ENCODE measurements around the gene GNAS.

Gene GNAS

DNA sequence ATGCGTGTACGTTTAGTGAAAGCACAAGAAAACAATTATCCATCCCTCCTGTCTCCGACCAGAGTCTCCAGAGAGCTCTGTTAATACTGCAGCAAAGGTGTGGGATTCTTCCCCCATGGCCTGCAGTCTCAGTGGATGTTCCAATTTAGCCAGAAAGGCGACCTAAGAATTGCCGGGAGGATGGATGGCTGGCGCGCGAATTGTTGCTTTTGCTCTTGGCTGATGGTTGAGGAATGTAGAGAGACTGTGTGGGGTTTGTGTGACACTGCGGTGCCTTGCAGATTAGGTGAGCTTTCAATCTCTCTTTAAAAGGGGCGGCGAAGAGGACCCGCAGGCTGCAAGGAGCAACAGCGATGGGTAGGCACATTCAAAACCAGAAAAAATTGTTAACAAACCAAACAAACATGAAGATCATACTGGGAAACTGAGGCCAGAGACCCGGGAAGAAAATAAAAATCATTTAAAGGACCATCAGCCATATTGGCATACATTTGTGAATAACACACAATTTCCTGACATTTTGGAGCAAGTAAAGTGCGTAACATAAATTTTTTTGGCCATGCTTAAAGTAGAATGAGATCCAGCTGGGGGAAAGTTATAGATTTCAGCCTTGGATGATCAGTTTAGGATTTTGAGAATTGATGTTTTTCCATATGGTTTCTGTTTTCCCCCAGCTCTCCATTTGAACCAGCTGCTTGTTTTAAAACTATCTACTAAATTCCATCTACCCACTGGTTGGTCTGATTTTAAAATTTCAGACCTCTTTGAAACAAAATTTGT lies 46.3 kb downstream of the GNAS start:
- TF ChIP-seq, protein P1, sequence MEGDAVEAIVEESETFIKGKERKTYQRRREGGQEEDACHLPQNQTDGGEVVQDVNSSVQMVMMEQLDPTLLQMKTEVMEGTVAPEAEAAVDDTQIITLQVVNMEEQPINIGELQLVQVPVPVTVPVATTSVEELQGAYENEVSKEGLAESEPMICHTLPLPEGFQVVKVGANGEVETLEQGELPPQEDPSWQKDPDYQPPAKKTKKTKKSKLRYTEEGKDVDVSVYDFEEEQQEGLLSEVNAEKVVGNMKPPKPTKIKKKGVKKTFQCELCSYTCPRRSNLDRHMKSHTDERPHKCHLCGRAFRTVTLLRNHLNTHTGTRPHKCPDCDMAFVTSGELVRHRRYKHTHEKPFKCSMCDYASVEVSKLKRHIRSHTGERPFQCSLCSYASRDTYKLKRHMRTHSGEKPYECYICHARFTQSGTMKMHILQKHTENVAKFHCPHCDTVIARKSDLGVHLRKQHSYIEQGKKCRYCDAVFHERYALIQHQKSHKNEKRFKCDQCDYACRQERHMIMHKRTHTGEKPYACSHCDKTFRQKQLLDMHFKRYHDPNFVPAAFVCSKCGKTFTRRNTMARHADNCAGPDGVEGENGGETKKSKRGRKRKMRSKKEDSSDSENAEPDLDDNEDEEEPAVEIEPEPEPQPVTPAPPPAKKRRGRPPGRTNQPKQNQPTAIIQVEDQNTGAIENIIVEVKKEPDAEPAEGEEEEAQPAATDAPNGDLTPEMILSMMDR (IDR thresholded peaks at IDR 0.05; ENCODE audit: low read depth, low read length, missing control alignments), result no peak

DNA sequence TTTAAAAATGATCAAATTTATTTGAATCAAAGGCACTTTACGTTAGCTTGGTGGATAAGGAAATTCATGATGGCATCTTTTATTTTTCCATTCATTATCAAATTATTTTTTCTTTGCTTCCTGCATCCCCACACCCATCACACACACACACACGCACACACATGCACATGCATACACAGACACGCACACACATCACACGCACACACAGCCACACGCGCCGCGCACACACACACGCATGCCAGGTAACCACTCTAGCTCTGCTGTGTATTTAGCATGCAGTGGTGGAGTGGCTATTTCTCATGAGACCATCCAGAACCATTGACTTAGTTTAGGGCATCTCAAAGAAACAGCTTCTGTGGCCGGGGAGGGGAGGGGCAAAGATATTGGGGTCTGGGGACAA lies 47.0 kb downstream of the GNAS start:
- in situ Hi-C loops (cut with HindIII; ENCODE audit: low sequenced_read_pairs), result no loop called here
- no peak overlapping the region for H3K4me3 ChIP-seq (ENCODE audit: low read depth, low read length)
- DNase-seq (ENCODE audit: low read depth), result no peak
- TF ChIP-seq, protein P1 (IDR thresholded peaks at IDR 0.05; ENCODE audit: low read depth, low read length, missing control alignments), result no peak

More for the DNA sequence above, 46.3 kb downstream of the GNAS start:
- no peak overlapping the region for H3K4me3 ChIP-seq (ENCODE audit: low read depth, low read length)
- no peak for DNase-seq (ENCODE audit: low read depth)
- in situ Hi-C loops (cut with HindIII; ENCODE audit: low sequenced_read_pairs), result no loop called here

DNA sequence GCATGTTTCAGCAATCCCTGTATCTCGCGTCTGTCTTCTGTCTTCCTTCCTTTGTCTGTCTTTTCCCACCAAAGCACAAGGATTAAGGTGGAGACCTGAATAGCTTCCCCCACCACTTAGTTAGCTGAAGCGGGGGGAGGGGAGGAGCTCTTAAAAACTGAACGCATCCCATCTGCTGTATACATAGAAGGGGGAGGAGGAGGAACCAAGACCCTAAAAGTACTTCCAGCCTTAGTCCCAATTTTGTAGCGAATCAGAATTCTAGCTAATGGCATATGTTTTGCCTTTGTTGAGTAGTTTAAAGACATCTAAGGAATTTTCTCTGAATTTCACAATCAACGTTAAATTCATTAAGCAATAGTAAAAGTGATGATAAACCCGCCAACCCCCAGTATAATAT lies 47.9 kb downstream of the GNAS start:
- no peak overlapping the region for H3K4me3 ChIP-seq (ENCODE audit: low read depth, low read length)
- no peak for DNase-seq (ENCODE audit: low read depth)
- in situ Hi-C loops (cut with HindIII; ENCODE audit: low sequenced_read_pairs), result no loop called here
- TF ChIP-seq, protein P1 (IDR thresholded peaks at IDR 0.05; ENCODE audit: low read depth, low read length, missing control alignments), result no peak

DNA sequence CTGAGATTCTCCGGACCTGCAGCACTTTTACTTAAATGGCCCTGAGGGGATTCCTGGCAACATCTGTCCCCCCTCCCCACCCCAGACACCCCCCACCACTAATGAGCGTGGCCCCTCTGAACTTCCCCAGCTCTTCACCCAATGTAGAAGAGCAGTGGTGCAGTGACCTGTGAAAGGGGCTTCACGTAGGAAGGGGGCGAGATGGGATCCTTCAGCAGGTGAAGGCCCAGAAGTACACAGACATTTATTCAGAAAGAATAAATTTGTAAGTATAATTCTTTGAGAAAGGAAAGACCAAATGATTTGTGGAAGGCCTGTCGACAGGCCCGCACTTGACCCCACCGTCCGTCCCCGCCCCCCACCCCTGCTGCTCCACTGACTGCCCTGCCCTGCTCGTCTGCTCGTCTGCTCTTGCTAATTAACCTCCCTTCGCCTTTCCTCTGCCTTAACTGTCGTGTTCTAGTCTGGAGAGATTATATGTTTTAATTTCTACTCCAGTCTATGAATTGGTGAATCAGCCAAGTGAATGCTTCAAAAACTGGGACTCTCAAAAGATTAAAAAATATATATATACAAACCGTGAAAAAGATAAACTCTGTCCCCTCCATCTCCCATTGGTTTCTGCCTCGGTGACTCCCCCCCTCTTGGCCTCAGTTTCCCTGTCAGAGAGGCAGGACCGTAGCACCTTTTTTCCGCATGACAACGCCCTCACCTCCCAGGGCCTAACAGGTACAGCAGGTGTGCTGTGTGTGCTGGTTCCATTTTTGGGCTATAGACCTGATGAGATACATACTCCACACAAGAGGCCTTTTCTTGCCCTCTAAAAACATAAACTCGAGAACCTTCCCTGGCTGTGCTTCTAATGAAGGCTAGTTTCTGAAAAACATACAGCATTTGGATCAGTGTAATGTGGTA lies 49.2 kb downstream of the GNAS start:
- in situ Hi-C loops (cut with HindIII; ENCODE audit: low sequenced_read_pairs), result no loop called here
- no peak overlapping the region for H3K4me3 ChIP-seq (ENCODE audit: low read depth, low read length)
- no peak for DNase-seq (ENCODE audit: low read depth)
- TF ChIP-seq, protein P1 (IDR thresholded peaks at IDR 0.05; ENCODE audit: low read depth, low read length, missing control alignments), result no peak

DNA sequence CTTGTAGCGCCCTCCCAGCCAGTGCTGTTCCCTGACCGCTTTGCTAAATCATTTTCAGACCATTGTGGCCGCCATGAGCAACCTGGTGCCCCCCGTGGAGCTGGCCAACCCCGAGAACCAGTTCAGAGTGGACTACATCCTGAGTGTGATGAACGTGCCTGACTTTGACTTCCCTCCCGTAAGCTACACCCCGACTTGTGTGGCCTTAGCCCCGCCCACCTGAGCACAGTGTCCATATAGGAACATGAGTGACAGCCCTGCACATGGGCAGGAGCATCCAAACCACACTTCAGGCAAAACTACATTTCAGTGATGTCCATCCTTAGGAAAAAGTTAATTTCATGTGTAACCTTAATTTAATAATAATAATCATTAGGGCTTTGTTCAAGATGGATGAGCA lies 51.1 kb downstream of the GNAS start:
- in situ Hi-C loops (cut with HindIII; ENCODE audit: low sequenced_read_pairs), result no loop called here
- H3K4me3 ChIP-seq (ENCODE audit: low read depth, low read length), result no peak overlapping the region
- DNase-seq (ENCODE audit: low read depth), result no peak
- TF ChIP-seq, protein P1 (IDR thresholded peaks at IDR 0.05; ENCODE audit: low read depth, low read length, missing control alignments), result no peak

DNA sequence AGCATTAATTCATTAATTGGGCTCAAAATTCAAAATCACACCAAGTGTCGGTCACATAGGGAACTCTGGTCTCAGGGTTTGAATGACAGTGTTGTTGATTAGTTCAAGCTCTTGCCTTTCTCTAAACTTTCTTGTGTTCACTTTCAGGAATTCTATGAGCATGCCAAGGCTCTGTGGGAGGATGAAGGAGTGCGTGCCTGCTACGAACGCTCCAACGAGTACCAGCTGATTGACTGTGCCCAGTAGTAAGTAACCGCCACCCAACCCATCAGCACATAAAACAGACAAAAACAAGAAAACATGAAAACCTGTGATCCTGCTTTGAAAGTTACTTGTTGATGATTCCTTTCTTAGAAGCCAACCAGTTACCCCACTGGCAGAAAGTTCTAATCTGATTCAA lies 52.7 kb downstream of the GNAS start:
- H3K4me3 ChIP-seq (ENCODE audit: low read depth, low read length), result no peak overlapping the region
- DNase-seq (ENCODE audit: low read depth), result no peak
- TF ChIP-seq, protein P1 (IDR thresholded peaks at IDR 0.05; ENCODE audit: low read depth, low read length, missing control alignments), result no peak
- in situ Hi-C loops (cut with HindIII; ENCODE audit: low sequenced_read_pairs), result no loop called here

Measured in astrocyte of the cerebellum (primary cell).